B cell (primary cell): ENCODE data around the gene CFHR5.
"Not testable (repeated sequence)": the region's sequence is repeated elsewhere in the genome, so short reads cannot be mapped to it uniquely, and the experiment has no call there.

Experiments used
- EZH2 ChIP-seq: IDR thresholded peaks from 2 replicates; pipeline ENCODE4 v1.6.1; 2012; ENCODE audit warnings: borderline replicate concordance, low read depth, mild to moderate bottlenecking, moderate library complexity, low read length; ENCODE audit not compliant: insufficient read depth, poor library complexity, severe bottlenecking
- TF ChIP-seq, protein P1 (sequence below): fragments of 200-600 bp; IDR thresholded peaks from one replicate; pipeline ENCODE4 v1.8.0; 2022; ENCODE audit warnings: antibody characterized with exemption, mild to moderate bottlenecking

GRCh38 chr1:196943568-196943967, 33.8 kb upstream of the CFHR5 start, which contains the start of gene CFHR2:
- TF ChIP-seq, protein P1, sequence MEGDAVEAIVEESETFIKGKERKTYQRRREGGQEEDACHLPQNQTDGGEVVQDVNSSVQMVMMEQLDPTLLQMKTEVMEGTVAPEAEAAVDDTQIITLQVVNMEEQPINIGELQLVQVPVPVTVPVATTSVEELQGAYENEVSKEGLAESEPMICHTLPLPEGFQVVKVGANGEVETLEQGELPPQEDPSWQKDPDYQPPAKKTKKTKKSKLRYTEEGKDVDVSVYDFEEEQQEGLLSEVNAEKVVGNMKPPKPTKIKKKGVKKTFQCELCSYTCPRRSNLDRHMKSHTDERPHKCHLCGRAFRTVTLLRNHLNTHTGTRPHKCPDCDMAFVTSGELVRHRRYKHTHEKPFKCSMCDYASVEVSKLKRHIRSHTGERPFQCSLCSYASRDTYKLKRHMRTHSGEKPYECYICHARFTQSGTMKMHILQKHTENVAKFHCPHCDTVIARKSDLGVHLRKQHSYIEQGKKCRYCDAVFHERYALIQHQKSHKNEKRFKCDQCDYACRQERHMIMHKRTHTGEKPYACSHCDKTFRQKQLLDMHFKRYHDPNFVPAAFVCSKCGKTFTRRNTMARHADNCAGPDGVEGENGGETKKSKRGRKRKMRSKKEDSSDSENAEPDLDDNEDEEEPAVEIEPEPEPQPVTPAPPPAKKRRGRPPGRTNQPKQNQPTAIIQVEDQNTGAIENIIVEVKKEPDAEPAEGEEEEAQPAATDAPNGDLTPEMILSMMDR, result not testable (repeated sequence)
- not testable (repeated sequence) for TF ChIP-seq EZH2
